HG03159 (cell line): Measurements from ENCODE around the gene FILIP1L.
A peak's percentile ranks its signal among the peaks of the same experiment; 100 is the strongest.
"Not testable (repeated sequence)": the region's sequence is repeated elsewhere in the genome, so short reads cannot be mapped to it uniquely, and the experiment has no call there.

Experiments
- ATAC-seq: cut with Tn5 transposase; IDR thresholded peaks from one replicate; pipeline ENCODE4 v1.9.1; 2021; ENCODE audit warnings: mild to moderate bottlenecking, moderate library complexity; ENCODE audit not compliant: unreplicated experiment

The FILIP1L gene

DNA sequence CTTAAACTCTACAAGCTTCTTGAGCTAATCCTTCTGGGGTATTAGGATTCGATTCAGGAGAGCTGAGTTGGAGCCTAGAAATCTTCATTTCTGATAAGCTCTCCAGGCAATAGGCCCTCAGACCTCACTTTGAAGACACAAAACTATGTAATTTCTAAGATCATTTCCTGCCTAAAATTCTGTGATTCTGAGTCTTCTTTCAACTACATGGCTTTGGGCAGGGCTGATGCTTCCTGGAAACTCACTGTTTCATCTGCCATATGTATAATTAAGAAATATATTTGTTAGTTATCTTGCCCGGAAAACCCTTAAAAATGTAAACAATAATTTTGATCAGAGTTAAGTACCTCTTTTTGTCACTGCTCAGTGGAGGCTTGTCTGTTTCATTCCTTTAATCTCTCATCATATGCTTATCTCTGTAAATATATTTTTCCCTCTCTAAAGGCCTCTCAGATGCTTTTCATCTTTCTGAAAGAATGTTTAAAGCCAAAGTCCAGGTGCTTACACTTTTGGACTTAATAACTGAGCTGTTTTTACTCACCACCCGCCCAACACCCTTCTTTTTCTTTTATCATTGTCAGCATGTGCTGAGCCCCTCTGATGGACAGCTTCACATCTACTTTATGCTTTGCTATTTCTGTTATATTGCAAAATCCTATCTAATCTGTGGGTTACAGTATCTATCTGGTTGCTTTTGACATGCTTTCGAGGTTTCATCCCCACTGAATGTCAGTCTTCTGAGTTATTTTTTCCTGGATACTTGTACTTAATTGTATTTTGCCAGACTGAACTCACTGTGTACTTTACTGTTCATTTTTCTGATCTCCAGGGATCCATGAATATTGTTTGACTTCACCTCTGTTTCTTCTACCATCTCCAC is 38.2 kb downstream of the FILIP1L start:
- no peak for ATAC-seq

GRCh38 chr3:100075196-100075595 is 39.1 kb downstream of the FILIP1L start:
- no peak for ATAC-seq

- ATAC-seq = no peak
Observed at GRCh38 chr3:100073714-100074307, 40.5 kb downstream of the FILIP1L start.

DNA sequence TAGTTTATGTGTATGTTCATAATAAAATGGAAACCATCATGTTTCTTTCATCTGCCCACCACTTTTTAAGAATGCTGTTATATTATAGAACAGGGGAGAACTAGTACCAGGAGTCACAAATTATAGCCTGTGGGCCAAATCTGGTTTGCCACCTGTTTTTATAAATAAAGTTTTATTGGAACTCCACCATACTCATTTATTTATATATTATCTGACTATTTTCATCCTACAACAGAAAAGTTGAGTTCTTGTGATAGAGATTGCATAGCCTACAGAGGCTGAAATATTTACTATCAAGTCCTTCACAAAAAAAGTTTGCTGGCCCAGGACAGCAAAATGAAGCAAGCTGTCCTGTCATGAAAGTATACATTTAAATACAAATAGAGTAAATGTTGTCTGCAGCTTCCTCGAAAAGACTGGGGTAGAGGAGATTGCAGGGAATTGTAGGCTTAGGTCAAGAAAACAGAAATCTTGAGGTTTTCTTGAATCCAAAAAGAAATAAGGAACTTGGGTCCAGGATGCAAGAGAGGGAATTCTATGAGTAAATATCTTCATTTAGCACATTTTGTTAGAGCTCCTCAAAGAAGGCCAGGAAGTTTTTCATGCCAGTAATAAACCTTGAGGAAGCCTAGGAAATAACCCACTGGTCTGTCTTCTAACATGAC is 41.1 kb downstream of the FILIP1L start:
- ATAC-seq = no peak

DNA sequence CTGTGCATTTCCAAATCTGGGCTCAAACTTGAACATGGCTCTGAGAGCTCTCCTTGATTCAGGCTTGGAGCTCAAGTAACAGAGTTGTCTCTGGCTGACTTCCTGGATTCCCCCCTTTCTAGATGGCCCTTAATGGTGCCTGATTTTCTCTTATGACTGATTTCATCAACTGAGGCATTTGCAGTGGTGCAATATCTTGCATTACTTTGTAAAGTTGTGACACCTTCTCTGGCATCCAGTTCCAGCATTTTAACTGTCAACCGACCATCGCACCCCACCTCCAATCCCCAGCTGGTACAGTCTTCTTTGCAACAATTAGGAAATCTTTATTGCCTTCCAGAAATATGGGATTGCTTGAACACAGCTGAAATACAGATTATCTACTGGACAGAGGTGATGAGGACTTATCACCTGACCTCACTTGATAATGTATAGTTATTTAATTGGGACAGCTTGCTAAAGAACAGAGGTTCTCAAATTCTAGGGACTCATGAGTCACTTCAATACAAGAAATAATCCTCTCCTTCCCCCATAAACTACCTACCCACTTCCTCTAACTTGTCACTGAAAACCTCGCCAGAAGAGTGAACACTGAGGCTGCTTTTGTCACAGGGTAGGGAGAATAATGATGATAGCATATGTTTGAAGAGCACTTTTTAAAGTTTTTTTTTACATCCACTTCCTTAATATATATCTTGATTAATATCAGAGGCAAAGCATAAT is 41.8 kb downstream of the FILIP1L start:
- ATAC-seq = peak; percentile 57

- no peak for ATAC-seq
Observed at GRCh38 chr3:100069472-100069871, 44.8 kb downstream of the FILIP1L start.

DNA sequence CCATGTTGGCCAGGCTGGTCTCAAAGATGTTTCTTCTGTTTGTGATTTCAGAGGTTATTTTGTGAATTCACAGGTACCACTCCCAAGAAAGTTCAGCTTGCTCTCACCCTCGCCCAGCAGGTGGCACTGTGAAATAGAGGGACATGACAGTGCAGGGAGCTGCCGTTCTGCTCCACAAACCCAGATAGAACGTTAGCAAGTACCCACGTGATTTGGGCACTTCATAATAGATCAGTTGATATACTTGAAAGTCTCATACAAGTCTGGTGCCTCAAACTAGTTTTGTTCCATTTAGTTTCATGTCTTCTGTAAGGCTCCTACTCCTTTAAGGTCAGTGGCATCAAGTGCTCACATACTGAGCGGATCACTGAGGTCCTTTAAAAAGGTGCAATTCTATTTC is 45.5 kb downstream of the FILIP1L start:
- peak; percentile 69 for ATAC-seq

DNA sequence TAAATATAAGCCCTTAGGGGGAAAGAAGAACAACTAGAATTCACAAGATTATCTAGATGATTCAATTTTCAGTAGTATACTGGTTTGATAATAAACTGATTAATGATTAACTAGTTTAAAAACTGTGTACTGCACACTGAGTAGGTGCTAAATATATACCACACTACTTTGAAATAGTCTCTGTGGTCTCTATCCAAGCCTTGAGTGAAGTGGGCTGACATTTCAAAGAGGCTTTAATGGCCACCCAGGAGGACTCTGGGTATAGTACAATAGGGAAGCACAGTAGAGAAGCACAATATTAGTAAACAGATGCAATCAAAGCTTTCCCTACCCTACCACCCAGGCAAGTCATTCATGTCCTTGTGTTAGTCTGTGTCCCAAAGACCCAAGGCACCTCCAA is 46.7 kb downstream of the FILIP1L start:
- no peak for ATAC-seq

- no peak for ATAC-seq
Observed at GRCh38 chr3:100063929-100064461, 50.3 kb downstream of the FILIP1L start.

DNA sequence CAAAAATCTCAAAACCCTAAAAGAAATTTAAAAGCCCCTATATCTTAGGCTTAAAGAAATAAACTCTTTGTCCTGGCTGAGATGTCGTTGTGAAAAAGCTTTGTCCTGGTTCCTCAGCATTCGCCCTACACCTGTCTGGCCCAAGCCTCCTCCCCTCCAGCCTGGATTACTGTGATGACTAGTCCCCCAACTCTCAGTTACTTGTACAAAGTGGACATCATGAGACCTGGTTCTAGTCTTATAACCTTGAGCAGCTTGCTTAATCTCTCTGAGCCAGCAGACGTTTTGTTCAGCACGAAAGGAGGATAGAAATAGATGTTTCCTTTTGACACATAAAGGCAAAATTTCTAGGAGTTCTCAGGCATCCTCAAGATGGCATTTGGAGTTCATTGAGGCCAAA is 51.6 kb downstream of the FILIP1L start:
- no peak for ATAC-seq

- peak; percentile 66 for ATAC-seq
Observed at GRCh38 chr3:100060685-100061484, 53.4 kb downstream of the FILIP1L start.

DNA sequence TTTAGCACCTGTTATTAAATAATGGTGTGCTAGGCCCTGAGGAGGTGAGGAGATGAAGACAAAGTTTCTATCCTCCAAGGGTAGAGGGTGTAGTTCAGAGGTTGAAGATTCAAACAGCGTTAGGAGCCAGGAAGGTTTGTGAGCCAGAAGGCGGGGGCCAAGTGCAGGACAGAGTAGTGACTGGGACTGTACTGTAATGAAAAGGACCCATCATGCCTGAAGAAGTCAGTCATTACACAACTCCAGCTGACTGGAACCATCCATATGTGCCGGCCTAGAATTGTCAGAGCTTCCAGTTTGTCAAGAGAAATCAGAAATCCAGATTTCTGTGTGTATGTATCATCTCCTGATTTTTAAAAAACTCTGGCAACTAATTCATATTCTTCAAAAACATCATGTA is 54.8 kb downstream of the FILIP1L start:
- ATAC-seq = no peak

DNA sequence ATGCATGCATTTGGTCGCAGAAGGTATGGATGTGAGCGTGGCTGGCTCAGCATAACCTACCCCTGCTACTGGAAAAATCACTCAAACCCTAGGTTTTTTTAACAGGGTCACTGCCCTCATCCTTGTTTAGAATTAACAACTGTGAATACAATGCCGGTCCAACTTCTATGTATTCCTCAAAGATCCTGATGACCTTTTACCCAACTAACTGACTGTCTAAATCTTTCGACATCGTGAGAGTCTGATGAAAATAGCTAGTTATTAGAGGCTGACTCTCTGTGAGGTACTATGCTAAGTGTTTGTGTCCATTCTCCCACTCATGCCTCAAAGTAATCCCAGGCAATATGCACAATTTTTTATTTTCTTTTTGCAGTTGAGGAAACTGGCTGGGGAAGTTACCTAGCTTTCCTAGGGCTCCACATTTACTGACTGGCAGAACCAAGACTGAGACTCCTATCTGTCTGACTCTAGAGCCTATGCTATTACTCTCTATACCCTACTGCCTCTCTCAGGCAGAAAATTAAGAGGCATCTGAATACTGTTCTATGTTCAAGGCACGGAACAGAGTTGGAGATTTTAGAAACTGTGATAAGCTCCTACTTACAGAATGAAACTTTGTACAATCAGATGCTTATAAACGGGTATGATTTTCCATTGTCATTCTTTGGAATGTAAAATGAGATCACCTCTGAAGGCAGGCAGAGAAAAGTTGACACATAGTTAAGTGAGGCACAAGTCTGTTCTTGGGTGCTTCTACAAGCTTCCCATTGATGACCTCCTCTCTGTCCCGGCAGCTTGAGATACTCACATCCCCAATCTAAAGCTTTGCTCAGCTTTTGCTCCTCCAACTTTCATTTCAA is 56.4 kb downstream of the FILIP1L start:
- no peak for ATAC-seq

DNA sequence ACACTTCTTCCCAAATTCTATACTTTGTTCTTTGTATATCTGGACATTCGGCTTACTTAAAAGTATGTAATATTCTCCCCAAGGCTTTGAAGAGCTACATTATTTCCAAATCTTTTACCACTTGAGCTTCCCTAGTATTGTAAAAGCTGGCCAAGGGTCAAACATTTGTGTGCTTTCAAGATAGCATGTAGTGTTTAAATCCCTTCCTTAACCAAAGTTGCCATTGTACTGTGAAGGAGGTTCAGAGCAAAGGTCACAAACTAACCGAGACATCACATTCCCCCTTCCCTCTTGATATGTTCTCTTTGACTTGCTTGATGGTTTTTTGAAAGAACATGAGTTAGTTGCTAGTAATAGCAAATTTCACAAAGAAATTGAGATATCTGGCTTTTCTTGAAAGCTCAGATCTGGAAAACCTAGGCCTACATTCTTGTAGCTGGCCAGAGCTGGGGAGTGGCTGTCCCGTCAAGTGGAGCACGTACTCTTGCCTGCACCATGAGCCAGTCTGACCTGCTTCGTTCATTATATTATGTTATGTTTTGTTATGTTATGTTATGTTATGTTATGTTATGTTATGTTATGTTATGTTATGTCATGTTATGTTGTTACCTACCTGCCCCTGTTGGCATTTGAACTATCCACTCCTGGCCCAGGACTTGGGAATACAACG is 60.2 kb downstream of the FILIP1L start:
- no peak for ATAC-seq

DNA sequence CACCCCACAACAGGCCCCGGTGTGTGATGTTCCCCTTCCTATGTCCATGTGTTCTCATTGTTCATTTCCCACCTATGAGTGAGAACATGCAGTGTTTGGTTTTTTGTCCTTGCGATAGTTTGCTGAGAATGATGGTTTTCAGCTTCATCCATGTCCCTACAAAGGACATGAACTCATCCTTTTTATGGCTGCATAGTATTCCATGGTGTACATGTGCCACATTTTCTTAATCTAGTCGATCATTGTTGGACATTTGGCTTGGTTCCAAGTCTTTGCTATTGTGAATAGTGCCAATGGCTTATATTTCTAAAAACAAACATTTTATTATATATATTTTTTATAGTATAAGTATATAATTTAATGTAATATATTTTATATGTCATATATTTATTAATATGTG is 62.8 kb downstream of the FILIP1L start:
- ATAC-seq = not testable (repeated sequence)

- no peak for ATAC-seq
Observed at GRCh38 chr3:100048248-100048647, 66.1 kb downstream of the FILIP1L start.

GRCh38 chr3:100047455-100048141 is 66.7 kb downstream of the FILIP1L start:
- peak; percentile 80 for ATAC-seq

- no peak for ATAC-seq
Observed at GRCh38 chr3:100046986-100047385, 67.3 kb downstream of the FILIP1L start.
